GM19467 (cell line): ENCODE data around the gene RNF166.

Experiments
- ATAC-seq: cut with Tn5 transposase; IDR thresholded peaks from one replicate; pipeline ENCODE4 v1.9.1; 2021; ENCODE audit warnings: mild to moderate bottlenecking, moderate library complexity; ENCODE audit not compliant: unreplicated experiment

The RNF166 gene, protein sequence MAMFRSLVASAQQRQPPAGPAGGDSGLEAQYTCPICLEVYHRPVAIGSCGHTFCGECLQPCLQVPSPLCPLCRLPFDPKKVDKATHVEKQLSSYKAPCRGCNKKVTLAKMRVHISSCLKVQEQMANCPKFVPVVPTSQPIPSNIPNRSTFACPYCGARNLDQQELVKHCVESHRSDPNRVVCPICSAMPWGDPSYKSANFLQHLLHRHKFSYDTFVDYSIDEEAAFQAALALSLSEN

GRCh38 chr16:88706229-88706964 is at the start of gene RNF166, which contains the start of gene CTU2:
RNF166 (minus strand) TSS chr16:88706408; CDS start chr16:88706325, 83 bp downstream.
CTU2 (plus strand) TSS chr16:88706503; CDS start chr16:88706531, 28 bp downstream.
- peak; percentile 70 for ATAC-seq

GRCh38 chr16:88754912-88755744 is 48.9 kb upstream of the RNF166 start:
- ATAC-seq = no peak

DNA sequence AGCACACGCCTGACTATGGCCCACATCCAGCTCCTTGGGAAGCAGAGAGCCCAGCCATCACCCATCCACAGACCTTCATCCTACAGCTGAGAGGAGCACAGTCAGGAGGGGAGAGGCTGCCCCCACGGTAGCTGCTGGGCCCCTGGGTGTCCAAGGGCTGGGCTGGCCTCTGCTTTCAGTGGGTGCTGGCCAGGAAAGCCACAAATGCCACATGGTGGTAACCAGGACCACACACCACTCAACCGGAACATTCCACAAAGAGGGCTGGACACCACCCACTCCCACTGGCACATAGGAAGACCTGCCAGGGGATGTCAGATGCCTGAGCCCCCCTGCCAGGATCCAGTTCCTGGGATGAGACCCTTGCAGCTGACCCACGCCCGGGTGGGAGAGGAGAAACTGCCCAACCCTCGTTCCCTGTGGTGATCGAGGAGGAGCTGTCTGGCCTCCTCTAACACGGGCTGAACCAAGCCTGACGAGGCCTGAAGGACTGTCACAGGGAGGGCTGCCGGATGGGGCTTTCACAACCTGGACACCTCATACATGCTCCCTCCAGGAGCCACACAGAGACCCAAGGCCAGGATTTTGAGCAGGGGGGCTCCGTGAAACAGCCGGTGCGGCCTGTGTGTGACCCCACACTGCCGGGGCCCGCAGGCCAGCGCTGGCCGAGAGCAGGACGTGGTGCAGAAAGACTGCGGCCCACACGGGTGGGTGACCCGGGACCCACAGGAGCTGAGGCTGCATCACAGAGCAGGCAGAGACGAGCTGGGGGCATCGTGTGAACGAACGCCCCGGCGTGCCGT is 48.1 kb upstream of the RNF166 start:
- no peak for ATAC-seq

DNA sequence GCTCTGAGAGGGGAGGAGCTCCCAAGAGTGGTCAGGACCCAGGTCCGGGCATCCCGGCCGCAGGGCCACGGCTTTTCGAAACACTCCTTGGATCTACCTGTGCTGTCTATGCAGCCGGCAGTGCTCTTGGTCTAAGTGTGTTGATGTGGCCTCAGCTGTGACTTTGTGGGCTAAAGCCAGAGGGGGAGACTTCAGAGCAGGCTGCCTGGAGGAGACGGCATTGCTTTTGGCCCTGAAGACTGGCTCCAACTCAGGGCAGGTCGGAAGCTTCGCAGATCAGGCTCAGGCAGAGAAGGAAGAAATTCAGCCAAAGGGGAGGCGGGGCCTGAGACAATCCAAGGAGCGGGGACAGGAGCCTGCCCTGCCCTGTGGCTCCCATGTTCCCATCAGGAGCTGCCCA is 47.4 kb upstream of the RNF166 start:
- no peak for ATAC-seq

GRCh38 chr16:88753191-88753590 is 47.0 kb upstream of the RNF166 start:
- ATAC-seq = no peak

GRCh38 chr16:88752386-88753002 is 46.3 kb upstream of the RNF166 start:
- no peak for ATAC-seq

GRCh38 chr16:88750854-88751253 is 44.6 kb upstream of the RNF166 start:
- ATAC-seq = no peak

GRCh38 chr16:88749358-88749757 is 43.1 kb upstream of the RNF166 start:
- no peak for ATAC-seq

- ATAC-seq = no peak
Measured at GRCh38 chr16:88748364-88748763, 42.2 kb upstream of the RNF166 start.

GRCh38 chr16:88747588-88748301 is 41.5 kb upstream of the RNF166 start:
- no peak for ATAC-seq

GRCh38 chr16:88746506-88746905 is 40.3 kb upstream of the RNF166 start:
- no peak for ATAC-seq

- no peak for ATAC-seq
Measured at GRCh38 chr16:88744577-88745521, 38.6 kb upstream of the RNF166 start.

- no peak for ATAC-seq
Measured at GRCh38 chr16:88743693-88744576, 37.7 kb upstream of the RNF166 start.

DNA sequence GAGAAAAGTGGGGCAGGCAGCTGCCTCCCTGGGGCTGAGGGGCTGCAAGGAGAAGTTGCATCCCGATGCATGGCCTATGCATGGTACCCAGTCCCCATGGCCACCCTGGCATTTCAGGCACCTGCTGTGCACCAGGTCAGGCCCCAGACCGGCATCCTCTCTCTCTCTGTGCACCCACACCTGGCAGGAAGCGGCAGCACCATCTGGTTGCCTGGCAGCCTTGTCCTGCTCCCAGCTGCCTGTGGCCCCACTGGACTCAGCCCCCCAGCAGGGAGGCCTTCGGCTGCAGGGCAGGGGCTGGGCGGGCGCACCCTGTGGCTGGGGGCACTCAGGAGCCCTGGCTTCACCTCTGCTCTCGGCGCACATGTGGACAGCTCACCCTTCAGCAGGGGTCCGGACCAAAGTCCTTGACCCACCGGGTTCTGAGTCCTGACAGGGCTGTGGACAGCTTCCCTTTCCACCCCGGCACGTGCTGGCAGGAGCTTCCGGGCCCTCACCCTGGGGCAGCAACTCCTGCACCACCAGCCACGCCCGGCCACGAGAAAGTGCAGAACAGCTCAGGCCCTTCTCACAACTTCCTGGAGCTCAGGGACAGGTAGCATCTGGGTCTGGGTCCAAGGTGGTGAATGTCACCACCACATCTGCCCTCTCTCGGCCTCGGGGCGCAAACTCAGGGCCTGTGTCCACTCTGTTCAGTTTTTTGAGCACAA is 36.8 kb upstream of the RNF166 start:
- ATAC-seq = no peak

DNA sequence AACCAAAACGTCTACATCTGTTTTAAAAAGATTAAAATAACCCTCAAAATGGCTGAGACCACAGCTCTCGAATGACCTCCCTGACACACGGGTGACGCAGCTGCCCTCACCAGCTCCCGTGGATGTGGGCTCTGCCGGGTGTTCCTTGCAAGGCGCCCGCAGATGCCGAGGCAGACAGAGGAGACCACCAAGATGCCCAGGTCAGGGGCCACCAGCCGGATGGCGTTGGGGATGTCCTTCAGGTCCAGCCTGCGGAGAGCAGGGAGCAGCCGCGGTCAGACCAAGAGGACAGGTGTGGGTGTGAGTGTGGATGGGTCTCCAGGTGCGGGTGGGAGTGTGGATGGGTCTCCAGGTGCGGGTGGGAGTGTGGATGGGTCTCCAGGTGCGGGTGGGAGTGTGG is 35.2 kb upstream of the RNF166 start:
- ATAC-seq = no peak

- ATAC-seq = no peak
Measured at GRCh38 chr16:88740727-88741055, 34.5 kb upstream of the RNF166 start.
